Measurements from ENCODE around the gene GLI1. TPM values are rescaled to one million over a fixed set of nuclear protein-coding genes. Genes with fewer than 3 reads are reported as not detected.

Gene GLI1
- total RNA-seq, 4 donors from 2014 or later, result 1.5 to 3.7 (median 2.9) TPM; not detected in 1

- TF ChIP-seq CTCF (IDR thresholded peaks at IDR 0.05; ENCODE audit: low read depth), result no peak
Observed at GRCh38 chr12:57448669-57449068, 10.9 kb upstream of the GLI1 start.

- TF ChIP-seq CTCF (IDR thresholded peaks at IDR 0.05; ENCODE audit: low read depth), result no peak
Observed at GRCh38 chr12:57449375-57449774, 10.2 kb upstream of the GLI1 start.

- no peak for TF ChIP-seq CTCF (IDR thresholded peaks at IDR 0.05; ENCODE audit: low read depth)
Observed at GRCh38 chr12:57450057-57450456, 9.5 kb upstream of the GLI1 start.

- TF ChIP-seq CTCF (IDR thresholded peaks at IDR 0.05; ENCODE audit: low read depth), result no peak
Observed at GRCh38 chr12:57451233-57451778, 8.3 kb upstream of the GLI1 start.

GRCh38 chr12:57452181-57452936 is 7.2 kb upstream of the GLI1 start:
- no peak for TF ChIP-seq CTCF (IDR thresholded peaks at IDR 0.05; ENCODE audit: low read depth)

GRCh38 chr12:57452937-57453509 is 6.6 kb upstream of the GLI1 start:
- TF ChIP-seq CTCF (IDR thresholded peaks at IDR 0.05; ENCODE audit: low read depth), result no peak

- TF ChIP-seq CTCF (IDR thresholded peaks at IDR 0.05; ENCODE audit: low read depth), result no peak
Observed at GRCh38 chr12:57454213-57454565, 5.4 kb upstream of the GLI1 start.
